Stimulated activated CD8-positive, alpha-beta memory T cell treated with anti-CD3 and anti-CD28 coated beads, Interleukin-15, amount 100 ng/mL, for 1 hour (primary cell): ENCODE results near the gene VMAC.
A peak's percentile ranks its signal among the peaks of the same experiment; 100 is the strongest.
"Not testable (repeated sequence)": the region's sequence is repeated elsewhere in the genome, so short reads cannot be mapped to it uniquely, and the experiment has no call there.

Source experiments
- DNase-seq: peaks from one replicate; pipeline ENCODE4 v3.0.0-alpha.2; 2020; ENCODE audit warnings: low read depth

The VMAC gene

GRCh38 chr19:5904352-5905113 lies at the start of gene VMAC:
VMAC (plus strand) TSS chr19:5904872; CDS start chr19:5904891, 19 bp downstream.
- DNase-seq = peak; percentile 99

- DNase-seq = not testable (repeated sequence)
Measured at GRCh38 chr19:5855151-5855550, 49.5 kb upstream of the VMAC start.

- DNase-seq = no peak
Measured at GRCh38 chr19:5857203-5858081, 47.2 kb upstream of the VMAC start.

GRCh38 chr19:5863030-5863665 lies 41.5 kb upstream of the VMAC start:
- DNase-seq = no peak

GRCh38 chr19:5864013-5864720 lies 40.5 kb upstream of the VMAC start:
- DNase-seq = no peak

GRCh38 chr19:5864725-5865486 lies 39.8 kb upstream of the VMAC start:
- DNase-seq = no peak

- no peak for DNase-seq
Measured at GRCh38 chr19:5865772-5866171, 38.9 kb upstream of the VMAC start.

GRCh38 chr19:5867201-5868136 lies 37.2 kb upstream of the VMAC start:
- DNase-seq = no peak

- no peak for DNase-seq
Measured at GRCh38 chr19:5870986-5871394, 33.7 kb upstream of the VMAC start.

GRCh38 chr19:5873617-5874199 lies 31.0 kb upstream of the VMAC start:
- no peak for DNase-seq

GRCh38 chr19:5874496-5874895 lies 30.2 kb upstream of the VMAC start:
- DNase-seq = not testable (repeated sequence)

GRCh38 chr19:5877427-5877826 lies 27.2 kb upstream of the VMAC start:
- no peak for DNase-seq

GRCh38 chr19:5877882-5878281 lies 26.8 kb upstream of the VMAC start:
- no peak for DNase-seq

- no peak for DNase-seq
Measured at GRCh38 chr19:5880196-5880595, 24.5 kb upstream of the VMAC start.

GRCh38 chr19:5880604-5881078 lies 24.0 kb upstream of the VMAC start:
- DNase-seq = no peak

GRCh38 chr19:5881543-5882299 lies 23.0 kb upstream of the VMAC start:
- no peak for DNase-seq

- DNase-seq = no peak
Measured at GRCh38 chr19:5882421-5882968, 22.2 kb upstream of the VMAC start.

GRCh38 chr19:5883157-5883873 lies 21.4 kb upstream of the VMAC start:
- DNase-seq = not testable (repeated sequence)
